Cardiac fibroblast (primary cell): ENCODE data around the gene ATOSA.

Experiments used
- DNase-seq, 2 donors: peaks; one replicate each; pipeline versions ENCODE4 v3.0.0 to v3.0.0-alpha.2; 2010; ENCODE audit warnings: low read depth in 2 of 2
- H3K4me3 ChIP-seq, 2 donors: replicated peaks in 1 of 2; 1 replicate in 1 of 2; 2 replicates in 1 of 2; pipeline ENCODE4 v1.5.1; 2011; ENCODE audit warnings: low read depth in 2 of 2, low read length in 2 of 2, mild to moderate bottlenecking in 2 of 2, moderate library complexity in 1 of 2
- TF ChIP-seq, protein P1 (sequence below): IDR thresholded peaks from one replicate; pipeline ENCODE4 v1.5.1; 2011; ENCODE audit warnings: low read depth, mild to moderate bottlenecking, low read length, inconsistent platforms

Gene ATOSA

GRCh38 chr15:52695154-52695553, 16.0 kb upstream of the ATOSA start:
- TF ChIP-seq, protein P1, sequence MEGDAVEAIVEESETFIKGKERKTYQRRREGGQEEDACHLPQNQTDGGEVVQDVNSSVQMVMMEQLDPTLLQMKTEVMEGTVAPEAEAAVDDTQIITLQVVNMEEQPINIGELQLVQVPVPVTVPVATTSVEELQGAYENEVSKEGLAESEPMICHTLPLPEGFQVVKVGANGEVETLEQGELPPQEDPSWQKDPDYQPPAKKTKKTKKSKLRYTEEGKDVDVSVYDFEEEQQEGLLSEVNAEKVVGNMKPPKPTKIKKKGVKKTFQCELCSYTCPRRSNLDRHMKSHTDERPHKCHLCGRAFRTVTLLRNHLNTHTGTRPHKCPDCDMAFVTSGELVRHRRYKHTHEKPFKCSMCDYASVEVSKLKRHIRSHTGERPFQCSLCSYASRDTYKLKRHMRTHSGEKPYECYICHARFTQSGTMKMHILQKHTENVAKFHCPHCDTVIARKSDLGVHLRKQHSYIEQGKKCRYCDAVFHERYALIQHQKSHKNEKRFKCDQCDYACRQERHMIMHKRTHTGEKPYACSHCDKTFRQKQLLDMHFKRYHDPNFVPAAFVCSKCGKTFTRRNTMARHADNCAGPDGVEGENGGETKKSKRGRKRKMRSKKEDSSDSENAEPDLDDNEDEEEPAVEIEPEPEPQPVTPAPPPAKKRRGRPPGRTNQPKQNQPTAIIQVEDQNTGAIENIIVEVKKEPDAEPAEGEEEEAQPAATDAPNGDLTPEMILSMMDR = no peak
- no peak for DNase-seq
- H3K4me3 ChIP-seq = no peak overlapping the region

- DNase-seq = no peak
- TF ChIP-seq, protein P1 = no peak
- no peak overlapping the region for H3K4me3 ChIP-seq
Measured at GRCh38 chr15:52689562-52689961, 10.4 kb upstream of the ATOSA start.

DNA sequence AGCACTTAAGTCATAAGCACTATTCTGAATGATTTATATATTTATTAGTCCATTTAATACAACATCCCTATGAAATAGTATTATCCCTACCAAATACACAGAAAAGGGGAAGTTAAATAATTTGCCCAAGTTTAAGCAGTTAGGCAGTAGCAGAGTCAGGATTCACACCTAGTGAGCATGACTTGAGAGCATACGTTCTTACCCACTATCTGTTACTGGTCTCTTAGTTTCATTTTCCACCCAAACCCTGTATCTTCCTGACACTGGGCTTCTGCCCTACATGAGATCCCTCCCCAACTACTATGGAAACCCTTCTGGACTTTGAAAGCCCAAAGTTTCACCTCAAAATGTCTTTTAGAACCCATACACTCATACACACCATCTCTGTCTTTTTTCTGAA, 4.4 kb upstream of the ATOSA start:
- TF ChIP-seq, protein P1 = no peak
- no peak for DNase-seq
- no peak overlapping the region for H3K4me3 ChIP-seq

DNA sequence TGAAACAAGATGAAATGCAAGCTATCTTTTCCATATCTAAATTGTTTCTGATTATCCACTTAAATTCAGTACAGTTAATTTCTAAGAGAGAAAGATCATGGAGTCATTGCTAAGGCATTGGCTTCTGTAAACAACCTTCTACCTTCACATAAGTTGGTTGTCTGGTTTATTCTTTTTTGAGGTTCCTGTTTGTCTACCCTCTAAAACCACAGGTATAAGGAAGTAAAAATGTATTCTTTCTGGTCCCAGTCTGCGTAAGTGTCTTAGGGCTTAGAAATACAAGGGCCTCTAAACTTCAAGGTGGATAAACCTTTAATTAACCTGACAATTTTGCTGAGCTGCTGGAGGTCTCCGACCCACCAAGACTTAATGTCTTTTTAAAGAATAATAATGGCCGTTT, 3.6 kb upstream of the ATOSA start:
- no peak overlapping the region for H3K4me3 ChIP-seq
- no peak for DNase-seq
- TF ChIP-seq, protein P1 = no peak

- H3K4me3 ChIP-seq = no peak overlapping the region
- no peak for DNase-seq
- TF ChIP-seq, protein P1 = no peak
Measured at GRCh38 chr15:52682200-52682599, 3.0 kb upstream of the ATOSA start.

DNA sequence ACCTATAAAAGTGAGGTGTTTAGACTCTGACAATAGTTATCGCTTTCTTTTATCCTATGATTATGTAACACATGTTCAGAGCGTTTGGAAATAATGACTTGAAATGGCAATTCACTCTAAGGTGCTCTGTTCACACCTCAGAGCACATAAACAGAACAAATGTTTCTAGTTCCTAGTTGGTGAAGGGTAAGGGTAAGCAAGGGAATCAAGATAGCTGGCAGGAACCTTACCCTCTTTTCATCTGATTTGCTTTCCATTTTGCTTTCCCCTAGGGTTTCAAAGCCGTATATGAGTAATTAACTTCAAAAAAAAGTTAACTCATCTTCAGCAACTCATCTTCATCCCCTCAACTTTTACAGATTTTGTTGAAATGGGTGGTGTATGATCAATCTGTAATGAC, 2.3 kb upstream of the ATOSA start:
- no peak overlapping the region for H3K4me3 ChIP-seq
- TF ChIP-seq, protein P1 = no peak
- no peak for DNase-seq

GRCh38 chr15:52680761-52681160, 1.6 kb upstream of the ATOSA start:
- DNase-seq = no peak
- TF ChIP-seq, protein P1 = no peak
- no peak overlapping the region for H3K4me3 ChIP-seq
